Liver (tissue), 9 donors: ENCODE measurements around the gene PARD6B. TPM values are rescaled to one million over a fixed set of nuclear protein-coding genes. Genes with fewer than 3 reads are reported as not detected.

Experiments used
- DNase-seq: peaks from one replicate; pipeline ENCODE4 v3.0.0-alpha.2; 2017; ENCODE audit warnings: low spot score
- H3K27ac ChIP-seq, 2 donors: one replicate each; pipeline ENCODE4 v1.7.0; 2013; ENCODE audit warnings: inconsistent platforms in 2 of 2, low read length in 2 of 2, control low read depth in 1 of 2, low read depth in 1 of 2, mild to moderate bottlenecking in 1 of 2
- H3K27me3 ChIP-seq, 4 donors: one replicate each; pipeline versions ENCODE4 v1.6.1 to v1.7.0; 2013; ENCODE audit warnings: low read length in 3 of 4, inconsistent platforms in 1 of 4, mild to moderate bottlenecking in 1 of 4, moderate library complexity in 1 of 4; ENCODE audit not compliant: control insufficient read depth in 4 of 4, insufficient read depth in 4 of 4
- H3K36me3 ChIP-seq, 4 donors: one replicate each; pipeline versions ENCODE4 v1.6.1 to v1.7.0; 2013; ENCODE audit warnings: low read length in 3 of 4, mild to moderate bottlenecking in 3 of 4, low read depth in 1 of 4, moderate library complexity in 1 of 4; ENCODE audit not compliant: control insufficient read depth in 4 of 4, insufficient read depth in 3 of 4
- H3K4me1 ChIP-seq, 4 donors: one replicate each; pipeline versions ENCODE4 v1.6.1 to v1.7.0; 2013; ENCODE audit warnings: low read length in 3 of 4, mild to moderate bottlenecking in 3 of 4, moderate library complexity in 1 of 4; ENCODE audit not compliant: control insufficient read depth in 4 of 4, insufficient read depth in 4 of 4
- H3K4me3 ChIP-seq, 3 donors: one replicate each; pipeline versions ENCODE4 v1.6.1 to v1.7.0; 2013; ENCODE audit warnings: low read length in 3 of 3, control low read depth in 1 of 3, low read depth in 1 of 3, mild to moderate bottlenecking in 1 of 3
- H3K9ac ChIP-seq, 2 donors: one replicate each; pipeline ENCODE4 v1.7.0; 2013; ENCODE audit warnings: low read length in 2 of 2, mild to moderate bottlenecking in 2 of 2, moderate library complexity in 2 of 2, control low read depth in 1 of 2, low read depth in 1 of 2
- H3K9me3 ChIP-seq, 4 donors: one replicate each; pipeline versions ENCODE4 v1.6.1 to v1.7.0; 2013; ENCODE audit warnings: low read length in 3 of 4; ENCODE audit not compliant: control insufficient read depth in 4 of 4
- EGR1 ChIP-seq, 2 donors: IDR thresholded peaks; 2 replicates each; pipeline ENCODE4 v1.6.1; 2016 to 2018; ENCODE audit warnings: antibody characterized with exemption in 2 of 2, low read depth in 2 of 2
- FOXA1 ChIP-seq: IDR thresholded peaks from 2 replicates; pipeline ENCODE4 v1.6.1; 2016; ENCODE audit warnings: antibody characterized with exemption
- HNF4A ChIP-seq, 2 donors: conservative IDR thresholded peaks; 2 replicates each; pipeline ENCODE4 v1.6.1; 2016; ENCODE audit warnings: antibody characterized with exemption in 2 of 2, mild to moderate bottlenecking in 2 of 2
- HNF4G ChIP-seq: IDR thresholded peaks from 2 replicates; pipeline ENCODE4 v1.6.1; 2016; ENCODE audit warnings: antibody characterized with exemption
- JUND ChIP-seq, 2 donors: IDR thresholded peaks; 2 replicates each; pipeline ENCODE4 v1.6.1; 2016; ENCODE audit warnings: antibody characterized with exemption in 2 of 2
- NR2F2 ChIP-seq: IDR thresholded peaks from 2 replicates; pipeline ENCODE4 v1.6.1; 2016; ENCODE audit warnings: antibody characterized with exemption
- RAD21 ChIP-seq, 2 donors: IDR thresholded peaks; 2 replicates each; pipeline ENCODE4 v1.6.1; 2016; ENCODE audit warnings: antibody characterized with exemption in 2 of 2, mild to moderate bottlenecking in 2 of 2
- WGBS: extraction: QIAGEN DNeasy Blood & Tissue Kit; methylation state at CpG from one replicate; pipeline ENCODE4 v1.1.7; 2013; 5-methylcytosine and 5-hydroxymethylcytosine counted together
- polyA plus RNA-seq, 2 donors: library from polyadenylated mRNA; stranded (reverse) in 1 of 2; unstranded in 1 of 2; fragments of 200-250 nt in 1 of 2; fragments of >200 nt in 1 of 2; fragmentation: Nextera tagmentation in 1 of 2; extraction: Ambion mirVana in 1 of 2; gene quantifications; one replicate each; pipeline versions ENCODE4 v1.2.1 to v1.2.3, GENCODE V29; 2013 to 2015
- total RNA-seq, 2 donors: library from RNA; depleted of rRNA; stranded (reverse); fragments of >200 nt; gene quantifications; one replicate each; pipeline ENCODE4 v1.2.3, GENCODE V29; 2014
- TF ChIP-seq, protein P1 (sequence below): IDR thresholded peaks from 2 replicates; pipeline ENCODE4 v1.6.1; 2016; ENCODE audit warnings: antibody characterized with exemption
- TF ChIP-seq, protein P2 (sequence below): IDR thresholded peaks from 2 replicates; pipeline ENCODE4 v1.6.1; 2016; ENCODE audit warnings: antibody characterized with exemption, mild to moderate bottlenecking
- donor health status: healthy.
- donor health status: healthy.
- donor health status: healthy.
- donor health status: healthy.
- donor health status: healthy.

The PARD6B gene
- total and polyA plus RNA-seq, 4 donors, result 1.2 to 8.8 (median 5.9) TPM

DNA sequence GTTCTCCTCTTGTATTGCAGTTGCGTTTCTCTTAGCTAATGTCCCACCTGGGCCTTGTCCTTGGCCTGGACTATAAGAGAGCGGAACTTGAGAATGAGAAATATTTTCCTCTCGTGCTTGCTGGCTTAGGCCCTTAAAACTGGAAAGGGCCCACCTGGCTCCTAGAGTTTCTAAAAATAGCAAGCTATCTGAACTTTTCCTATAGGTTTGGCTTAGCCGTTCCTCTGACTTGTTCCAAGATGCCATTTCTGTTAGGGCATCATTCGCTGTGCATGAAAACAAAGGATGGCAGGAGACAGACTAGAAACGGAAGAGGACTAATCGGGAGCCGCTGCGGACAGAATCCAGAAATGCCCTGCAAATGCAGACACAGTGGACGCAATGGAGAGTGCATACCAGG lies 44.6 kb upstream of the PARD6B start:
- H3K9ac ChIP-seq, result no peak overlapping the region
- H3K27me3 ChIP-seq, result no peaks in the 10 kb centered on the region
- H3K4me3 ChIP-seq, result no peak overlapping the region
- DNase-seq, result no peak
- no peak overlapping the region for H3K27ac ChIP-seq
- TF ChIP-seq FOXA1, result no peak
- TF ChIP-seq HNF4A (conservative IDR thresholded peaks at IDR 0.05), result no peak
- no peaks in the 10 kb centered on the region for H3K36me3 ChIP-seq
- H3K4me1 ChIP-seq, result peaks cover 0 to 6% (median 1%) of the 10 kb centered on the region in 4 donors
- no peaks in the 10 kb centered on the region for H3K9me3 ChIP-seq
- 90% methylated on average over 10 of the region's 10 CpGs for WGBS

DNA sequence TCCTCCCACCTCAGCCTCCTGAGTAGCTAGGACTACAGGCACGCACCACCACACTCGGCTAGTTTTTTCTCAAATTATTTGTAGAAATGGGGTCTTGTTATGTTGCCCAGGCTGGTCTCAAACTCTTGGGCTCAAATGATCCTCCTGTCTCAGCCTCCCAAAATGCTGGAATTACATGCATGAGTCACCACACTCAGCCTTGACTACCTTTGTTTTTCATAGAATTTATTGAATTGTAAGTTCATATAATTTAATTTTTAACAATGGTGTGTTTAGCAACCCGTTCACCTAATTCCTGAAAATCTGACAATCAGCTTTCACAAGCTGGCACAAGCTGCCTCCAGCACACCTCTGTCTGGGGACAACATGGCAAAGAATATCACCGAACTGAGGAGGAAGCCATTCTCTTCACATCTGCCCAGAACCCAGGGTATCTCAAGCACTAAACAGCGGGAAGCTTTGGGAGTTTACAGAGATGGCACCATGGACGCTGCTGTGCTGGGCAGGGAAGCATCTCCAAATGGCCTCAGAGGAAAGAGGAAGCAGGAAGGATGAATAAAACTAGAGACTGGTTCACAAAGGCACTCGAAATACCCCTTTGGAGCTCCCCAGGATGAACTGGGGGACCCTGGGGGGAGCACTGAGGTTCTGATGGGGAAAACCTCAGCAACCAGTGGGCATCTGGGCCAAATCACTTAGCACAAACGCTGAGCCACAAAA lies 43.0 kb upstream of the PARD6B start:
- Histone ChIP-seq H3K9ac (no peak overlapping the region), H3K27ac (no peak overlapping the region), H3K4me3 (no peak overlapping the region), H3K4me1 (peaks cover 0 to 8% (median 1%) of the 10 kb centered on the region in 4 donors), H3K36me3 (no peaks in the 10 kb centered on the region), H3K9me3 (no peaks in the 10 kb centered on the region), H3K27me3 (no peaks in the 10 kb centered on the region)
- no peak for DNase-seq
- 86% methylated on average over 8 of the region's 8 CpGs for WGBS
- no peak for TF ChIP-seq RAD21 (IDR thresholded peaks at IDR 0.05)
- TF ChIP-seq EGR1 (IDR thresholded peaks at IDR 0.05; ENCODE audit: low read depth in 2 of 2), result no peak

DNA sequence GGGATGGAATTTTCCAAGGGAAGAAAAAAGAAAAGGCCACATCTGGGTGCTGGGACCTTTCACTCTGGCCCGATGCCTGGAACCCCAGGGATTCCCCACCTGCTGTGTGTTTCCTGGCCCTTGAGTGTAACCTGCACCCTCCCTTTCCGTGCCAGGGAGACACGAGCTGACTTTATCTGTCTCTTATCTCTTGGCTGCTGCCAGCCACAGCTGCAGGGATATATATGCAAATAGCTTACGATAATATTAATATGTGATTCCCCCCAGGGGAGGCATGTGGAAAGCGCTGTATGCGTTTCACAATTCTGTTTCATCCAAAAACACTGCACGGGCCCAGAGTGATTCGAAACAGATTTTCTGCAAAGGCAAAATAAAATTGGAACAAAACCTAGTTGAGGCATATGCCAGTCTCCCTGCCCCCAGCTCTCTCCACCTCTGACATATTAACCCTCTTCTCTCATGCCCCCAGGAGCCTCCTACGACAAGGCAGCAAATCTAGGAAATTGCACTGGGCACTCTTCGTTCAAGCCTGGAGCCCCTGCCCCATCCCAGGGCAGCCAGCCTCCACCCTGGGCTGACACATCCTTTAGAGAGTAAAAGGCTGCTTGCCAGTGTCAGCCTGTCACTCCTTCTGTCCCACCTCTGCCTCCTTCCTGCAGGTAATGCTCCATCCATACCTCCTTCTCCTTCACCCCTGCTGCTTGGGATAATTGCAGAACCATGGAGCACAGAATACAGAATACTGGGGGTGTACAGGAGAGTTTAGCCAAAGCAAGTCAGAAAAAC lies 41.3 kb upstream of the PARD6B start:
- Histone ChIP-seq H3K4me1 (peaks cover 0 to 8% (median 1%) of the 10 kb centered on the region in 4 donors), H3K36me3 (no peaks in the 10 kb centered on the region), H3K27me3 (no peaks in the 10 kb centered on the region), H3K27ac (peak overlapping the region; percentile 46 to 66), H3K9ac (peak overlapping the region; percentile 25 to 28), H3K9me3 (no peaks in the 10 kb centered on the region), H3K4me3 (peak overlapping the region in 2 of 3 donors; percentile 12 to 39)
- peak; percentile 60 for DNase-seq
- 49% methylated on average over 10 of the region's 10 CpGs for WGBS
- TF ChIP-seq EGR1 (IDR thresholded peaks at IDR 0.05; ENCODE audit: low read depth in 2 of 2) (no peak), HNF4G (no peak), NR2F2 (peak; percentile 35), JUND (IDR thresholded peaks at IDR 0.05) (no peak)
- TF ChIP-seq, protein P1, sequence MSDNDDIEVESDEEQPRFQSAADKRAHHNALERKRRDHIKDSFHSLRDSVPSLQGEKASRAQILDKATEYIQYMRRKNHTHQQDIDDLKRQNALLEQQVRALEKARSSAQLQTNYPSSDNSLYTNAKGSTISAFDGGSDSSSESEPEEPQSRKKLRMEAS, result no peak
- TF ChIP-seq, protein P2, sequence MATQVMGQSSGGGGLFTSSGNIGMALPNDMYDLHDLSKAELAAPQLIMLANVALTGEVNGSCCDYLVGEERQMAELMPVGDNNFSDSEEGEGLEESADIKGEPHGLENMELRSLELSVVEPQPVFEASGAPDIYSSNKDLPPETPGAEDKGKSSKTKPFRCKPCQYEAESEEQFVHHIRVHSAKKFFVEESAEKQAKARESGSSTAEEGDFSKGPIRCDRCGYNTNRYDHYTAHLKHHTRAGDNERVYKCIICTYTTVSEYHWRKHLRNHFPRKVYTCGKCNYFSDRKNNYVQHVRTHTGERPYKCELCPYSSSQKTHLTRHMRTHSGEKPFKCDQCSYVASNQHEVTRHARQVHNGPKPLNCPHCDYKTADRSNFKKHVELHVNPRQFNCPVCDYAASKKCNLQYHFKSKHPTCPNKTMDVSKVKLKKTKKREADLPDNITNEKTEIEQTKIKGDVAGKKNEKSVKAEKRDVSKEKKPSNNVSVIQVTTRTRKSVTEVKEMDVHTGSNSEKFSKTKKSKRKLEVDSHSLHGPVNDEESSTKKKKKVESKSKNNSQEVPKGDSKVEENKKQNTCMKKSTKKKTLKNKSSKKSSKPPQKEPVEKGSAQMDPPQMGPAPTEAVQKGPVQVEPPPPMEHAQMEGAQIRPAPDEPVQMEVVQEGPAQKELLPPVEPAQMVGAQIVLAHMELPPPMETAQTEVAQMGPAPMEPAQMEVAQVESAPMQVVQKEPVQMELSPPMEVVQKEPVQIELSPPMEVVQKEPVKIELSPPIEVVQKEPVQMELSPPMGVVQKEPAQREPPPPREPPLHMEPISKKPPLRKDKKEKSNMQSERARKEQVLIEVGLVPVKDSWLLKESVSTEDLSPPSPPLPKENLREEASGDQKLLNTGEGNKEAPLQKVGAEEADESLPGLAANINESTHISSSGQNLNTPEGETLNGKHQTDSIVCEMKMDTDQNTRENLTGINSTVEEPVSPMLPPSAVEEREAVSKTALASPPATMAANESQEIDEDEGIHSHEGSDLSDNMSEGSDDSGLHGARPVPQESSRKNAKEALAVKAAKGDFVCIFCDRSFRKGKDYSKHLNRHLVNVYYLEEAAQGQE, result no peak
